Fibroblast of villous mesenchyme (primary cell): ENCODE results near the gene CFAP100. TPM values are rescaled to one million over a fixed set of nuclear protein-coding genes. Genes with fewer than 3 reads are reported as not detected.

Experiments
- DNase-seq: peaks from one replicate; pipeline ENCODE4 v3.0.0-alpha.2; 2010; ENCODE audit warnings: low read depth
- H3K4me3 ChIP-seq: 2 replicates; pipeline ENCODE4 v1.5.1; 2011; ENCODE audit warnings: low read depth, mild to moderate bottlenecking, low read length
- CTCF ChIP-seq: IDR thresholded peaks from 2 replicates; pipeline ENCODE4 v1.5.1; 2012; ENCODE audit warnings: low read depth, mild to moderate bottlenecking, low read length; ENCODE audit not compliant: insufficient read depth
- total RNA-seq: library from RNA; depleted of rRNA; stranded (reverse); fragments of >200 nt; gene quantifications from 2 replicates; pipeline ENCODE4 v1.2.3, GENCODE V29; 2012

CFAP100 gene
- total RNA-seq, 1 donor = not detected

GRCh38 chr3:126349071-126349470, 45.6 kb upstream of the CFAP100 start:
- DNase-seq = no peak
- H3K4me3 ChIP-seq = no peak overlapping the region
- TF ChIP-seq CTCF = no peak

- H3K4me3 ChIP-seq = no peak overlapping the region
- TF ChIP-seq CTCF = no peak
- no peak for DNase-seq
Observed at GRCh38 chr3:126349611-126350501, 44.9 kb upstream of the CFAP100 start.

- DNase-seq = no peak
- H3K4me3 ChIP-seq = no peak overlapping the region
- TF ChIP-seq CTCF = no peak
Observed at GRCh38 chr3:126350502-126351085, 44.1 kb upstream of the CFAP100 start.

GRCh38 chr3:126351086-126351770, 43.5 kb upstream of the CFAP100 start:
- H3K4me3 ChIP-seq = no peak overlapping the region
- TF ChIP-seq CTCF = no peak
- DNase-seq = no peak

GRCh38 chr3:126351771-126352475, 42.8 kb upstream of the CFAP100 start:
- no peak for TF ChIP-seq CTCF
- DNase-seq = no peak
- H3K4me3 ChIP-seq = no peak overlapping the region
